GM12872 (cell line): ENCODE measurements around the gene SMIM13.

Experiments
- CTCF ChIP-seq: IDR thresholded peaks from 3 replicates; pipeline ENCODE4 v1.5.1; 2011; ENCODE audit warnings: low read depth, mild to moderate bottlenecking, low read length, moderate library complexity; ENCODE audit not compliant: insufficient read depth

The SMIM13 gene

GRCh38 chr6:11056871-11057270 is 36.8 kb upstream of the SMIM13 start:
- TF ChIP-seq CTCF, result no peak

GRCh38 chr6:11058406-11058805 is 35.2 kb upstream of the SMIM13 start:
- no peak for TF ChIP-seq CTCF

- no peak for TF ChIP-seq CTCF
Measured at GRCh38 chr6:11062083-11062482, 31.6 kb upstream of the SMIM13 start.

GRCh38 chr6:11062715-11063114 is 30.9 kb upstream of the SMIM13 start:
- TF ChIP-seq CTCF, result no peak

GRCh38 chr6:11064836-11065235 is 28.8 kb upstream of the SMIM13 start:
- no peak for TF ChIP-seq CTCF

GRCh38 chr6:11065436-11066202 is 28.0 kb upstream of the SMIM13 start:
- no peak for TF ChIP-seq CTCF

GRCh38 chr6:11066505-11067347 is 26.9 kb upstream of the SMIM13 start:
- TF ChIP-seq CTCF, result no peak
